Measurements from ENCODE around the gene SARDH.

DNA sequence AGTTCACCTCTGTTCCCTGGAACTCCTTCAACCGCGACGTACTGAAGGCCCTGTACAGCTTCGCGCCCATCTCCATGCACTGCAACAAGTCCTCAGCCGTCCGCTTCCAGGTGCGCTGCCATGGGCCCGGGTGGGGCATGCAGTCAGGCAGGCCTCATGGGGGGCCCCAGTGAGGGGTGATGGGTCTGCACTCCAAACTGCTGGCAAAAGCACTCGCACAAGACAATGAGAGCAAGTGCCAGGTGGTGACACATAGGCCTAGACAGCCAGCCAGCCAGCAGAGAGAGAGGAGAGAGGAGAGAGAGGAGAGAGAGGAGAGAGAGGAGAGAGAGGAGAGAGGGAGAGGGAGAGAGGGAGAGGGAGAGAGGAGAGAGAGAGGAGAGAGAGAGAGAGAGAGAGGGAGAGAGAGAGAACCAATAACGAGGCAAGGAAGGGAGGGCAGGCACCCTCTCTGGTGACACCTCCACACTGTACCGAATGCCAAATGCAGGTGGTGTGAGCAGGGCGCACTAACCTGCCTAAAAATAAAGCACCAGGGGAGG lies 81.0 kb downstream of the SARDH start:
- TF ChIP-seq POLR2A (IDR thresholded peaks at IDR 0.05) = no peak
- TF ChIP-seq, protein P1, sequence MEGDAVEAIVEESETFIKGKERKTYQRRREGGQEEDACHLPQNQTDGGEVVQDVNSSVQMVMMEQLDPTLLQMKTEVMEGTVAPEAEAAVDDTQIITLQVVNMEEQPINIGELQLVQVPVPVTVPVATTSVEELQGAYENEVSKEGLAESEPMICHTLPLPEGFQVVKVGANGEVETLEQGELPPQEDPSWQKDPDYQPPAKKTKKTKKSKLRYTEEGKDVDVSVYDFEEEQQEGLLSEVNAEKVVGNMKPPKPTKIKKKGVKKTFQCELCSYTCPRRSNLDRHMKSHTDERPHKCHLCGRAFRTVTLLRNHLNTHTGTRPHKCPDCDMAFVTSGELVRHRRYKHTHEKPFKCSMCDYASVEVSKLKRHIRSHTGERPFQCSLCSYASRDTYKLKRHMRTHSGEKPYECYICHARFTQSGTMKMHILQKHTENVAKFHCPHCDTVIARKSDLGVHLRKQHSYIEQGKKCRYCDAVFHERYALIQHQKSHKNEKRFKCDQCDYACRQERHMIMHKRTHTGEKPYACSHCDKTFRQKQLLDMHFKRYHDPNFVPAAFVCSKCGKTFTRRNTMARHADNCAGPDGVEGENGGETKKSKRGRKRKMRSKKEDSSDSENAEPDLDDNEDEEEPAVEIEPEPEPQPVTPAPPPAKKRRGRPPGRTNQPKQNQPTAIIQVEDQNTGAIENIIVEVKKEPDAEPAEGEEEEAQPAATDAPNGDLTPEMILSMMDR (IDR thresholded peaks at IDR 0.05 in 8 of 11, conservative IDR thresholded peaks at IDR 0.05 in 3 of 11) = no peak

Data from spleen (tissue), 7 donors.